HEK293 (cell line): ENCODE data around the gene MLLT1.

Experiments used
- HOXA7 ChIP-seq: sonication (generic); formaldehyde crosslinking; IDR thresholded peaks from 2 replicates; pipeline ENCODE4 v1.8.1; 2022; ENCODE audit warnings: missing genetic modification reagents, borderline replicate concordance
- KLF16 ChIP-seq: fragments of 450-650 bp; formaldehyde crosslinking; IDR thresholded peaks from 2 replicates; pipeline ENCODE4 v1.5.1; 2017; ENCODE audit warnings: missing biosample characterization, missing genetic modification characterization
- YY1 ChIP-seq: fragments of 450-650 bp; formaldehyde crosslinking; IDR thresholded peaks from 2 replicates; pipeline ENCODE4 v1.5.1; 2018; ENCODE audit warnings: missing biosample characterization, missing genetic modification characterization
- ZNF174 ChIP-seq: fragments of 450-650 bp; formaldehyde crosslinking; IDR thresholded peaks from 2 replicates; pipeline ENCODE4 v1.5.0; 2017; ENCODE audit warnings: missing biosample characterization, mild to moderate bottlenecking, missing genetic modification characterization
- ZNF221 ChIP-seq: fragments of 450-650 bp; formaldehyde crosslinking; IDR thresholded peaks from 2 replicates; pipeline ENCODE4 v1.5.1; 2017; ENCODE audit warnings: missing biosample characterization, missing genetic modification characterization, borderline replicate concordance
- ZNF24 ChIP-seq: fragments of 450-650 bp; formaldehyde crosslinking; IDR thresholded peaks from 2 replicates; pipeline ENCODE4 v1.5.1; 2016; ENCODE audit warnings: missing biosample characterization, missing genetic modification characterization
- ZNF292 ChIP-seq: fragments of 450-650 bp; formaldehyde crosslinking; IDR thresholded peaks from 2 replicates; pipeline ENCODE4 v1.5.1; 2016; ENCODE audit warnings: low read depth, missing biosample characterization, missing genetic modification characterization, borderline replicate concordance
- ZNF366 ChIP-seq: fragments of 450-650 bp; formaldehyde crosslinking; conservative IDR thresholded peaks from 2 replicates; pipeline ENCODE4 v1.5.1; 2016; ENCODE audit warnings: missing biosample characterization, missing genetic modification characterization
- ZNF423 ChIP-seq: fragments of 450-650 bp; formaldehyde crosslinking; IDR thresholded peaks from 2 replicates; pipeline ENCODE4 v1.5.1; 2016; ENCODE audit warnings: missing biosample characterization, missing genetic modification characterization
- ZNF549 ChIP-seq: fragments of 450-650 bp; IDR thresholded peaks from 2 replicates; pipeline ENCODE4 v1.5.1; 2018; ENCODE audit warnings: missing biosample characterization, missing genetic modification characterization, mild to moderate bottlenecking, inconsistent platforms, moderate library complexity
- ZNF558 ChIP-seq: fragments of 450-650 bp; formaldehyde crosslinking; IDR thresholded peaks from 2 replicates; pipeline ENCODE4 v1.5.1; 2016; ENCODE audit warnings: missing biosample characterization, missing genetic modification characterization
- TF ChIP-seq, protein P1 (sequence below): fragments of 450-650 bp; formaldehyde crosslinking; IDR thresholded peaks from 2 replicates; pipeline ENCODE4 v1.5.1; 2016; ENCODE audit warnings: missing biosample characterization, missing genetic modification characterization
- TF ChIP-seq, protein P2 (sequence below): fragments of 450-650 bp; IDR thresholded peaks from 2 replicates; pipeline ENCODE4 v1.5.1; 2018; ENCODE audit warnings: missing biosample characterization, missing genetic modification characterization
- TF ChIP-seq, protein P3 (sequence below): fragments of 450-650 bp; formaldehyde crosslinking; IDR thresholded peaks from 2 replicates; pipeline ENCODE4 v1.5.1; 2016; ENCODE audit warnings: missing biosample characterization, missing genetic modification characterization

DNA sequence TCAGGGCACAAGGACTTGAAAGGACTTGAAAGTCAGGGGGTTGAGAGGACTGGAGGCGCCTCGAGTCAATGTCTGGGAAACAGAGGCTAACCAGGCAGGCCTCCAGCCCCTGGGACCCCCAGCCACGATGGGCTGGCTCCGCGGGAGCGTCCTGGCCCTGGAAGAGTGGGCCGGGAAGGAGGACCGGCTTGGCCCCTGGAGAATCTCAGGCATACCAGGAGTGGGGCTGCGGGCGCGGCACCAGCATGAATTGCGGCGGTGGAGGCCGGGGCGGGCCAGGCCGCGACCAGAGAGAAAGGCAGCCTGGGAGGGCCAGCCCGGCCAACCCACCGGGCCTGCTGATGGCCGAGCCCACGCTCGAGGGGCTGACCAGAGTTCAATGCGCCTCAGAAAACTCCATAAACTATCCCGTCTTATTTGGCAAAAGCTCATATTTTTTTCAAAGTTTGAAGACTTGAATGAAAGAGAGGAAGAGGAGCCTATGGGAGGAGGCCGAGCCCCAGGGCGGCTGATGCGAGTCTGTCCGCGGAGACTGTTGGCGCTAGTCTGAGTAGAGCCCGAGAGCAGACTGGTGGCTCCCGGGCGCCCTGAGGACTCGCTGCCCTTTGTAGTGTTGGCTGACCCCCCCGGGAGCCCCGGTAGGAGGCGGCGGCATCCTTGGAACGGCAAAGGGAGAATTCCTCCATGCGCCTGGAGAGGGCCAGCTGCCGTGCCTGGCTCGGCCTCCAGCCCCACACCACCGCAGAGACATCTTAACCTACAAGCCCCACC lies 68.0 kb downstream of the MLLT1 start:
- TF ChIP-seq, protein P1, sequence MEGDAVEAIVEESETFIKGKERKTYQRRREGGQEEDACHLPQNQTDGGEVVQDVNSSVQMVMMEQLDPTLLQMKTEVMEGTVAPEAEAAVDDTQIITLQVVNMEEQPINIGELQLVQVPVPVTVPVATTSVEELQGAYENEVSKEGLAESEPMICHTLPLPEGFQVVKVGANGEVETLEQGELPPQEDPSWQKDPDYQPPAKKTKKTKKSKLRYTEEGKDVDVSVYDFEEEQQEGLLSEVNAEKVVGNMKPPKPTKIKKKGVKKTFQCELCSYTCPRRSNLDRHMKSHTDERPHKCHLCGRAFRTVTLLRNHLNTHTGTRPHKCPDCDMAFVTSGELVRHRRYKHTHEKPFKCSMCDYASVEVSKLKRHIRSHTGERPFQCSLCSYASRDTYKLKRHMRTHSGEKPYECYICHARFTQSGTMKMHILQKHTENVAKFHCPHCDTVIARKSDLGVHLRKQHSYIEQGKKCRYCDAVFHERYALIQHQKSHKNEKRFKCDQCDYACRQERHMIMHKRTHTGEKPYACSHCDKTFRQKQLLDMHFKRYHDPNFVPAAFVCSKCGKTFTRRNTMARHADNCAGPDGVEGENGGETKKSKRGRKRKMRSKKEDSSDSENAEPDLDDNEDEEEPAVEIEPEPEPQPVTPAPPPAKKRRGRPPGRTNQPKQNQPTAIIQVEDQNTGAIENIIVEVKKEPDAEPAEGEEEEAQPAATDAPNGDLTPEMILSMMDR (tag by site-specific recombination), result no peak
- TF ChIP-seq YY1 (tag by site-specific recombination) (no peak), ZNF366 (no peak), HOXA7 (CRISPR knock-in tag) (no peak), ZNF174 (no peak), KLF16 (tag by site-specific recombination) (no peak), ZNF24 (tag by site-specific recombination) (no peak), ZNF549 (tag by site-specific recombination) (no peak), ZNF558 (tag by site-specific recombination) (no peak), ZNF292 (no peak), ZNF221 (tag by site-specific recombination) (no peak), ZNF423 (tag by site-specific recombination) (no peak)
- TF ChIP-seq, protein P2, sequence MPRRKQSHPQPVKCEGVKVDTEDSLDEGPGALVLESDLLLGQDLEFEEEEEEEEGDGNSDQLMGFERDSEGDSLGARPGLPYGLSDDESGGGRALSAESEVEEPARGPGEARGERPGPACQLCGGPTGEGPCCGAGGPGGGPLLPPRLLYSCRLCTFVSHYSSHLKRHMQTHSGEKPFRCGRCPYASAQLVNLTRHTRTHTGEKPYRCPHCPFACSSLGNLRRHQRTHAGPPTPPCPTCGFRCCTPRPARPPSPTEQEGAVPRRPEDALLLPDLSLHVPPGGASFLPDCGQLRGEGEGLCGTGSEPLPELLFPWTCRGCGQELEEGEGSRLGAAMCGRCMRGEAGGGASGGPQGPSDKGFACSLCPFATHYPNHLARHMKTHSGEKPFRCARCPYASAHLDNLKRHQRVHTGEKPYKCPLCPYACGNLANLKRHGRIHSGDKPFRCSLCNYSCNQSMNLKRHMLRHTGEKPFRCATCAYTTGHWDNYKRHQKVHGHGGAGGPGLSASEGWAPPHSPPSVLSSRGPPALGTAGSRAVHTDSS (tag by site-specific recombination), result no peak
- TF ChIP-seq, protein P3, sequence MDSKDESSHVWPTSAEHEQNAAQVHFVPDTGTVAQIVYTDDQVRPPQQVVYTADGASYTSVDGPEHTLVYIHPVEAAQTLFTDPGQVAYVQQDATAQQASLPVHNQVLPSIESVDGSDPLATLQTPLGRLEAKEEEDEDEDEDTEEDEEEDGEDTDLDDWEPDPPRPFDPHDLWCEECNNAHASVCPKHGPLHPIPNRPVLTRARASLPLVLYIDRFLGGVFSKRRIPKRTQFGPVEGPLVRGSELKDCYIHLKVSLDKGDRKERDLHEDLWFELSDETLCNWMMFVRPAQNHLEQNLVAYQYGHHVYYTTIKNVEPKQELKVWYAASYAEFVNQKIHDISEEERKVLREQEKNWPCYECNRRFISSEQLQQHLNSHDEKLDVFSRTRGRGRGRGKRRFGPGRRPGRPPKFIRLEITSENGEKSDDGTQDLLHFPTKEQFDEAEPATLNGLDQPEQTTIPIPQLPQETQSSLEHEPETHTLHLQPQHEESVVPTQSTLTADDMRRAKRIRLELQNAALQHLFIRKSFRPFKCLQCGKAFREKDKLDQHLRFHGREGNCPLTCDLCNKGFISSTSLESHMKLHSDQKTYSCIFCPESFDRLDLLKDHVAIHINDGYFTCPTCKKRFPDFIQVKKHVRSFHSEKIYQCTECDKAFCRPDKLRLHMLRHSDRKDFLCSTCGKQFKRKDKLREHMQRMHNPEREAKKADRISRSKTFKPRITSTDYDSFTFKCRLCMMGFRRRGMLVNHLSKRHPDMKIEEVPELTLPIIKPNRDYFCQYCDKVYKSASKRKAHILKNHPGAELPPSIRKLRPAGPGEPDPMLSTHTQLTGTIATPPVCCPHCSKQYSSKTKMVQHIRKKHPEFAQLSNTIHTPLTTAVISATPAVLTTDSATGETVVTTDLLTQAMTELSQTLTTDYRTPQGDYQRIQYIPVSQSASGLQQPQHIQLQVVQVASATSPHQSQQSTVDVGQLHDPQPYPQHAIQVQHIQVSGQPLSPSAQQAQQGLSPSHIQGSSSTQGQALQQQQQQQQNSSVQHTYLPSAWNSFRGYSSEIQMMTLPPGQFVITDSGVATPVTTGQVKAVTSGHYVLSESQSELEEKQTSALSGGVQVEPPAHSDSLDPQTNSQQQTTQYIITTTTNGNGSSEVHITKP (tag by site-specific recombination), result no peak
